GM12872 (cell line): Measurements from ENCODE around the gene INPP5K.

Source experiments
- CTCF ChIP-seq: IDR thresholded peaks from 3 replicates; pipeline ENCODE4 v1.5.1; 2011; ENCODE audit warnings: low read depth, mild to moderate bottlenecking, low read length, moderate library complexity; ENCODE audit not compliant: insufficient read depth

INPP5K gene

GRCh38 chr17:1474402-1475189, 41.8 kb downstream of the INPP5K start:
- TF ChIP-seq CTCF, result no peak

- no peak for TF ChIP-seq CTCF
Observed at GRCh38 chr17:1473841-1474240, 42.6 kb downstream of the INPP5K start.

- peak; percentile 24; the same call in 1 of the 3 replicates for TF ChIP-seq CTCF
Observed at GRCh38 chr17:1473170-1473569, 43.2 kb downstream of the INPP5K start.

GRCh38 chr17:1471911-1472821, 44.2 kb downstream of the INPP5K start:
- TF ChIP-seq CTCF, result no peak

GRCh38 chr17:1471490-1471889, 44.9 kb downstream of the INPP5K start:
- no peak for TF ChIP-seq CTCF

- no peak for TF ChIP-seq CTCF
Observed at GRCh38 chr17:1470755-1471462, 45.5 kb downstream of the INPP5K start.
